Vagina (tissue), 2 donors: ENCODE measurements around the gene SNAI1. TPM values are rescaled to one million over a fixed set of nuclear protein-coding genes. Genes with fewer than 3 reads are reported as not detected.

Experiments used
- DNase-seq, 2 donors: peaks; one replicate each; pipeline ENCODE4 v3.0.0-alpha.2; 2017; ENCODE audit errors: extremely low spot score in 2 of 2
- H3K27ac ChIP-seq: fragments of 200-600 bp; sonication (generic); one replicate; pipeline ENCODE4 v1.5.1; 2019
- H3K27me3 ChIP-seq: fragments of 200-600 bp; sonication (generic); one replicate; pipeline ENCODE4 v1.5.1; 2019
- H3K36me3 ChIP-seq, 2 donors: fragments of 200-600 bp; sonication (generic); one replicate each; pipeline ENCODE4 v1.5.1; 2017 to 2019
- H3K4me1 ChIP-seq: fragments of 200-600 bp; sonication (generic); one replicate; pipeline ENCODE4 v1.5.1; 2019
- H3K4me3 ChIP-seq, 2 donors: fragments of 200-600 bp; sonication (generic); 1 replicate in 1 of 2; 2 replicates in 1 of 2; pipeline ENCODE4 v1.5.1; 2016 to 2019
- H3K9me3 ChIP-seq: fragments of 200-600 bp; sonication (generic); one replicate; pipeline ENCODE4 v1.5.1; 2019
- CTCF ChIP-seq, 3 experiments: fragments of 450-650 bp in 2 of 3; fragments of 200-600 bp in 1 of 3; sonication (generic) in 1 of 3; IDR thresholded peaks; one replicate each; pipeline ENCODE4 v1.5.1; 2017 to 2019; ENCODE audit warnings: antibody characterized with exemption in 3 of 3, mild to moderate bottlenecking in 2 of 3, moderate library complexity in 2 of 3
- POLR2A ChIP-seq, 2 donors: fragments of 450-650 bp; IDR thresholded peaks; one replicate each; pipeline ENCODE4 v1.6.1; 2017; ENCODE audit warnings: antibody characterized with exemption in 2 of 2, mild to moderate bottlenecking in 2 of 2, moderate library complexity in 2 of 2
- POLR2AphosphoS5 ChIP-seq, 2 donors: sonication (generic); formaldehyde crosslinking; IDR thresholded peaks; one replicate each; pipeline ENCODE4 v1.9.0; 2017; ENCODE audit warnings: antibody characterized with exemption in 2 of 2, mild to moderate bottlenecking in 2 of 2, low read depth in 1 of 2; ENCODE audit not compliant: insufficient read depth in 1 of 2
- intact Hi-C: fragments of 100-400 bp; cut with DNase I; formaldehyde crosslinking; loops from one replicate; pipeline ENCODE4 v1.15.1; 2023
- total RNA-seq: library from RNA; depleted of rRNA; stranded (reverse); fragments of >200 nt; gene quantifications from one replicate; pipeline ENCODE4 v1.2.3, GENCODE V29; 2016

The SNAI1 gene
- total RNA-seq, 1 donor from 2014 or later = 19.9 TPM

GRCh38 chr20:49987015-49987867 is 4.5 kb downstream of the SNAI1 start:
- DNase-seq = no peak
- Histone ChIP-seq H3K4me1 (peaks cover 73% of the 10 kb centered on the region), H3K36me3 (no peaks in the 10 kb centered on the region), H3K9me3 (no peaks in the 10 kb centered on the region), H3K27me3 (no peaks in the 10 kb centered on the region), H3K27ac (peak overlapping the region; percentile 57), H3K4me3 (no peak overlapping the region)
- intact Hi-C loops = loop anchor here (5.0 kb wide), 1 partner anchor 40 kb away; no protein-coding TSS in a partner anchor
- TF ChIP-seq CTCF (IDR thresholded peaks at IDR 0.05) (no peak), POLR2AphosphoS5 (IDR thresholded peaks at IDR 0.05; ENCODE audit: insufficient read depth in 1 of 2, low read depth in 1 of 2) (no peak), POLR2A (IDR thresholded peaks at IDR 0.05) (no peak)

GRCh38 chr20:49987868-49988690 is 5.3 kb downstream of the SNAI1 start:
- intact Hi-C loops = loop anchor here (5.0 kb wide), 1 partner anchor 39 kb away; no protein-coding TSS in a partner anchor
- Histone ChIP-seq H3K4me1 (peaks cover 64% of the 10 kb centered on the region), H3K9me3 (no peaks in the 10 kb centered on the region), H3K27me3 (no peaks in the 10 kb centered on the region), H3K4me3 (no peak overlapping the region), H3K27ac (peak overlapping the region; percentile 57), H3K36me3 (no peaks in the 10 kb centered on the region)
- no peak for DNase-seq
- TF ChIP-seq CTCF (IDR thresholded peaks at IDR 0.05) = no peak
- TF ChIP-seq POLR2A (IDR thresholded peaks at IDR 0.05) = no peak
- no peak for TF ChIP-seq POLR2AphosphoS5 (IDR thresholded peaks at IDR 0.05; ENCODE audit: insufficient read depth in 1 of 2, low read depth in 1 of 2)

GRCh38 chr20:49989234-49990065 is 6.7 kb downstream of the SNAI1 start:
- no peak for DNase-seq
- Histone ChIP-seq H3K4me1 (peaks cover 60% of the 10 kb centered on the region), H3K27ac (peak overlapping the region; percentile 57), H3K9me3 (no peaks in the 10 kb centered on the region), H3K4me3 (no peak overlapping the region), H3K36me3 (no peaks in the 10 kb centered on the region), H3K27me3 (no peaks in the 10 kb centered on the region)
- intact Hi-C loops = loop anchor here (5.0 kb wide), 1 partner anchor 38 kb away; no protein-coding TSS in a partner anchor
- TF ChIP-seq POLR2AphosphoS5 (IDR thresholded peaks at IDR 0.05; ENCODE audit: insufficient read depth in 1 of 2, low read depth in 1 of 2) (peak in 1 of 2 donors; percentile 66), CTCF (IDR thresholded peaks at IDR 0.05) (no peak)

- no peaks in the 10 kb centered on the region for H3K9me3 ChIP-seq
- no peak for DNase-seq
- intact Hi-C loops = no loop called here
- TF ChIP-seq POLR2A (IDR thresholded peaks at IDR 0.05) (no peak), CTCF (IDR thresholded peaks at IDR 0.05) (no peak), POLR2AphosphoS5 (IDR thresholded peaks at IDR 0.05; ENCODE audit: insufficient read depth in 1 of 2, low read depth in 1 of 2) (no peak)
- no peak overlapping the region for H3K4me3 ChIP-seq
- H3K27me3 ChIP-seq = no peaks in the 10 kb centered on the region
- H3K27ac ChIP-seq = peak overlapping the region; percentile 57
- H3K4me1 ChIP-seq = peaks cover 57% of the 10 kb centered on the region
- no peaks in the 10 kb centered on the region for H3K36me3 ChIP-seq
Measured at GRCh38 chr20:49990271-49990720, 7.5 kb downstream of the SNAI1 start.
